Measurements from ENCODE around the gene FAM136A.
"Not testable (repeated sequence)": the region's sequence is repeated elsewhere in the genome, so short reads cannot be mapped to it uniquely, and the experiment has no call there.

FAM136A gene

GRCh38 chr2:70301344-70302194 lies at the start of gene FAM136A:
TSS of gene FAM136A (minus strand) at chr2:70302067. CDS start at chr2:70302011, 56 bp downstream.
- DNase-seq = peak; percentile 43

GRCh38 chr2:70349921-70350685 lies 48.2 kb upstream of the FAM136A start:
- no peak for DNase-seq

GRCh38 chr2:70347831-70348230 lies 46.0 kb upstream of the FAM136A start:
- no peak for DNase-seq

GRCh38 chr2:70344195-70344594 lies 42.3 kb upstream of the FAM136A start:
- no peak for DNase-seq

- no peak for DNase-seq
Measured at GRCh38 chr2:70341477-70341765, 39.6 kb upstream of the FAM136A start.

- no peak for DNase-seq
Measured at GRCh38 chr2:70340761-70341476, 39.1 kb upstream of the FAM136A start.

- no peak for DNase-seq
Measured at GRCh38 chr2:70340075-70340474, 38.2 kb upstream of the FAM136A start.

- DNase-seq = no peak
Measured at GRCh38 chr2:70336552-70336951, 34.7 kb upstream of the FAM136A start.

- no peak for DNase-seq
Measured at GRCh38 chr2:70331012-70331411, 29.1 kb upstream of the FAM136A start.

- no peak for DNase-seq
Measured at GRCh38 chr2:70330476-70330875, 28.6 kb upstream of the FAM136A start.

- DNase-seq = no peak
Measured at GRCh38 chr2:70328921-70329561, 27.2 kb upstream of the FAM136A start.

GRCh38 chr2:70325875-70326274 lies 24.0 kb upstream of the FAM136A start:
- DNase-seq = no peak

- DNase-seq = no peak
Measured at GRCh38 chr2:70322518-70322917, 20.7 kb upstream of the FAM136A start.

GRCh38 chr2:70321370-70321769 lies 19.5 kb upstream of the FAM136A start:
- DNase-seq = no peak

GRCh38 chr2:70314640-70315039 lies 12.8 kb upstream of the FAM136A start:
- DNase-seq = no peak

GRCh38 chr2:70312560-70312959 lies 10.7 kb upstream of the FAM136A start:
- no peak for DNase-seq

- no peak for DNase-seq
Measured at GRCh38 chr2:70310899-70311298, 9.0 kb upstream of the FAM136A start.

GRCh38 chr2:70305531-70305930 lies 3.7 kb upstream of the FAM136A start:
- no peak for DNase-seq

- no peak for DNase-seq
Measured at GRCh38 chr2:70304498-70304897, 2.6 kb upstream of the FAM136A start.

GRCh38 chr2:70303186-70303585 lies 1.3 kb upstream of the FAM136A start:
- no peak for DNase-seq

GRCh38 chr2:70302195-70302546 lies 304 bp upstream of the FAM136A start:
- DNase-seq = not testable (repeated sequence)

- no peak for DNase-seq
Measured at GRCh38 chr2:70300771-70301343, 1.0 kb downstream of the FAM136A start.

- not testable (repeated sequence) for DNase-seq
Measured at GRCh38 chr2:70297828-70298227, 4.0 kb downstream of the FAM136A start.

Measured in NCI-H446 treated with DMSO at 0.1 percent for 48 hours (cell line).